Vagina (tissue), 2 donors: ENCODE results near the gene DDX31.

Source experiments
- POLR2A ChIP-seq, 2 donors: fragments of 450-650 bp; IDR thresholded peaks; one replicate each; pipeline ENCODE4 v1.6.1; 2017; ENCODE audit warnings: antibody characterized with exemption in 2 of 2, mild to moderate bottlenecking in 2 of 2, moderate library complexity in 2 of 2
- TF ChIP-seq, protein P1 (sequence below), 3 experiments: fragments of 450-650 bp in 2 of 3; fragments of 200-600 bp in 1 of 3; sonication (generic) in 1 of 3; IDR thresholded peaks; one replicate each; pipeline ENCODE4 v1.5.1; 2017 to 2019; ENCODE audit warnings: antibody characterized with exemption in 3 of 3, mild to moderate bottlenecking in 2 of 3, moderate library complexity in 2 of 3

DNA sequence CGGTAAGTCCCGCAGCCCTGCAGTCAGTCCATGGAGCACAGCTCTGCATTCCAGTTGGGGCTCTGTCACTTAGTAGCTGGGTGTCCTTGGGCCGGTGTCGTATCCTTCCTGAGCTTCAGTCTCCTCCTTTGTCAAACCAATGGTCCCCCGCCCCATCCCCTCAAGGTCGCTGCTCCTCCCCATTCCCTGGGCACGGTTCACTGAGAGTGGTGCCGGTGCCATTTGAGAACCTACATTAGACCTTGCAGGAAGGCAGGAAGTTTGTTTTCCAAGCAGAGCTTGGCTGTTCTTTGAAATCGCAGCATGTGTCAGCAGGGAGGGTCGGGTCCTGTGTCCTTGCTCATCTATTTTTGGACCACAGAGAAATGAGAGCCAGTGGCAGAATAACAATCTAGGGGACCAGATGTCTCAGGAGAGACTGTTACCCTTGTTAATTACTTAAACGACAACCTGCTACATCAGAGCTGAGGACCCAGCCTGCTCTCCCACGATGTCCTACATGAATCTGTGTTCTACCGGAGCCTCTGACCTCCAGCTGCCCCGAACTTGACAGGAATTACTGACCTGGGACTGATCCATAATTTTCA lies 109.1 kb downstream of the DDX31 start:
- TF ChIP-seq, protein P1, sequence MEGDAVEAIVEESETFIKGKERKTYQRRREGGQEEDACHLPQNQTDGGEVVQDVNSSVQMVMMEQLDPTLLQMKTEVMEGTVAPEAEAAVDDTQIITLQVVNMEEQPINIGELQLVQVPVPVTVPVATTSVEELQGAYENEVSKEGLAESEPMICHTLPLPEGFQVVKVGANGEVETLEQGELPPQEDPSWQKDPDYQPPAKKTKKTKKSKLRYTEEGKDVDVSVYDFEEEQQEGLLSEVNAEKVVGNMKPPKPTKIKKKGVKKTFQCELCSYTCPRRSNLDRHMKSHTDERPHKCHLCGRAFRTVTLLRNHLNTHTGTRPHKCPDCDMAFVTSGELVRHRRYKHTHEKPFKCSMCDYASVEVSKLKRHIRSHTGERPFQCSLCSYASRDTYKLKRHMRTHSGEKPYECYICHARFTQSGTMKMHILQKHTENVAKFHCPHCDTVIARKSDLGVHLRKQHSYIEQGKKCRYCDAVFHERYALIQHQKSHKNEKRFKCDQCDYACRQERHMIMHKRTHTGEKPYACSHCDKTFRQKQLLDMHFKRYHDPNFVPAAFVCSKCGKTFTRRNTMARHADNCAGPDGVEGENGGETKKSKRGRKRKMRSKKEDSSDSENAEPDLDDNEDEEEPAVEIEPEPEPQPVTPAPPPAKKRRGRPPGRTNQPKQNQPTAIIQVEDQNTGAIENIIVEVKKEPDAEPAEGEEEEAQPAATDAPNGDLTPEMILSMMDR (IDR thresholded peaks at IDR 0.05): no peak
- TF ChIP-seq POLR2A (IDR thresholded peaks at IDR 0.05): no peak
